Ascending aorta (tissue), 2 donors: ENCODE results near the gene GPR37L1. TPM values are rescaled to one million over a fixed set of nuclear protein-coding genes. Genes with fewer than 3 reads are reported as not detected.

Source experiments
- DNase-seq, 2 donors: peaks; one replicate each; pipeline ENCODE4 v3.0.0-alpha.2; 2019; ENCODE audit warnings: low spot score in 2 of 2
- H3K27ac ChIP-seq, 2 donors: fragments of 200-600 bp; sonication (generic); one replicate each; pipeline ENCODE4 v1.5.1; 2016 to 2017; ENCODE audit warnings: mild to moderate bottlenecking in 1 of 2
- H3K27me3 ChIP-seq: fragments of 200-600 bp; sonication (generic); one replicate; pipeline ENCODE4 v1.5.1; 2017
- H3K36me3 ChIP-seq, 2 donors: fragments of 200-600 bp; sonication (generic); one replicate each; pipeline ENCODE4 v1.5.1; 2016
- H3K4me1 ChIP-seq, 2 donors: fragments of 200-600 bp; sonication (generic); one replicate each; pipeline ENCODE4 v1.5.1; 2016 to 2017; ENCODE audit warnings: mild to moderate bottlenecking in 1 of 2
- H3K4me3 ChIP-seq, 2 donors: fragments of 200-600 bp; sonication (generic); one replicate each; pipeline ENCODE4 v1.5.1; 2016 to 2017; ENCODE audit warnings: mild to moderate bottlenecking in 1 of 2
- H3K9me3 ChIP-seq, 2 donors: fragments of 200-600 bp; sonication (generic); one replicate each; pipeline ENCODE4 v1.5.1; 2016
- CTCF ChIP-seq, 3 experiments: fragments of 200-600 bp in 2 of 3; fragments of 450-650 bp in 1 of 3; sonication (generic) in 2 of 3; IDR thresholded peaks; one replicate each; pipeline ENCODE4 v1.5.1; 2016 to 2019; ENCODE audit warnings: antibody characterized with exemption in 3 of 3, mild to moderate bottlenecking in 1 of 3, moderate library complexity in 1 of 3
- intact Hi-C: fragments of 100-400 bp; cut with DNase I; formaldehyde crosslinking; loops from one replicate; pipeline ENCODE4 v1.15.1; 2023
- total RNA-seq: library from RNA; depleted of rRNA; stranded (reverse); fragments of >200 nt; gene quantifications from one replicate; pipeline ENCODE4 v1.1.0, GENCODE V29; 2016

Gene GPR37L1
- total RNA-seq, 1 donor from 2014 or later = not detected

GRCh38 chr1:202154148-202154765, 31.5 kb downstream of the GPR37L1 start:
- Histone ChIP-seq H3K36me3 (no peaks in the 10 kb centered on the region), H3K27ac (no peak overlapping the region), H3K9me3 (no peaks in the 10 kb centered on the region), H3K4me3 (no peak overlapping the region), H3K4me1 (peaks cover 0 to 4% of the 10 kb centered on the region in 2 donors), H3K27me3 (no peaks in the 10 kb centered on the region)
- TF ChIP-seq CTCF (IDR thresholded peaks at IDR 0.05) = no peak
- intact Hi-C loops = no loop called here
- DNase-seq = no peak

- H3K9me3 ChIP-seq = no peaks in the 10 kb centered on the region
- no peaks in the 10 kb centered on the region for H3K36me3 ChIP-seq
- no peak overlapping the region for H3K4me3 ChIP-seq
- peak in 2 of 3 experiments; percentile 27 to 34 for TF ChIP-seq CTCF (IDR thresholded peaks at IDR 0.05)
- intact Hi-C loops = no loop called here
- H3K4me1 ChIP-seq = peaks cover 0 to 4% of the 10 kb centered on the region in 2 donors
- no peak for DNase-seq
- no peak overlapping the region for H3K27ac ChIP-seq
- no peaks in the 10 kb centered on the region for H3K27me3 ChIP-seq
Observed at GRCh38 chr1:202154766-202155477, 32.2 kb downstream of the GPR37L1 start.

- intact Hi-C loops = no loop called here
- no peak for DNase-seq
- Histone ChIP-seq H3K27me3 (no peaks in the 10 kb centered on the region), H3K9me3 (no peaks in the 10 kb centered on the region), H3K36me3 (no peaks in the 10 kb centered on the region), H3K4me1 (peaks cover 0 to 4% of the 10 kb centered on the region in 2 donors), H3K4me3 (no peak overlapping the region), H3K27ac (no peak overlapping the region)
- TF ChIP-seq CTCF (IDR thresholded peaks at IDR 0.05) = no peak
Observed at GRCh38 chr1:202155478-202156021, 32.8 kb downstream of the GPR37L1 start.

- no peaks in the 10 kb centered on the region for H3K9me3 ChIP-seq
- peaks cover 0 to 4% of the 10 kb centered on the region in 2 donors for H3K4me1 ChIP-seq
- no peak for TF ChIP-seq CTCF (IDR thresholded peaks at IDR 0.05)
- H3K27ac ChIP-seq = no peak overlapping the region
- no peak overlapping the region for H3K4me3 ChIP-seq
- DNase-seq = no peak
- no peaks in the 10 kb centered on the region for H3K36me3 ChIP-seq
- no peaks in the 10 kb centered on the region for H3K27me3 ChIP-seq
- intact Hi-C loops = no loop called here
Observed at GRCh38 chr1:202156590-202156989, 33.9 kb downstream of the GPR37L1 start.

- intact Hi-C loops = no loop called here
- Histone ChIP-seq H3K4me3 (no peak overlapping the region), H3K27ac (no peak overlapping the region), H3K27me3 (no peaks in the 10 kb centered on the region), H3K4me1 (peaks cover 0 to 4% of the 10 kb centered on the region in 2 donors), H3K9me3 (no peaks in the 10 kb centered on the region), H3K36me3 (no peaks in the 10 kb centered on the region)
- no peak for DNase-seq
- no peak for TF ChIP-seq CTCF (IDR thresholded peaks at IDR 0.05)
Observed at GRCh38 chr1:202157945-202158344, 35.2 kb downstream of the GPR37L1 start.
